ENCODE data around the gene ARHGAP8.

ARHGAP8 gene

DNA sequence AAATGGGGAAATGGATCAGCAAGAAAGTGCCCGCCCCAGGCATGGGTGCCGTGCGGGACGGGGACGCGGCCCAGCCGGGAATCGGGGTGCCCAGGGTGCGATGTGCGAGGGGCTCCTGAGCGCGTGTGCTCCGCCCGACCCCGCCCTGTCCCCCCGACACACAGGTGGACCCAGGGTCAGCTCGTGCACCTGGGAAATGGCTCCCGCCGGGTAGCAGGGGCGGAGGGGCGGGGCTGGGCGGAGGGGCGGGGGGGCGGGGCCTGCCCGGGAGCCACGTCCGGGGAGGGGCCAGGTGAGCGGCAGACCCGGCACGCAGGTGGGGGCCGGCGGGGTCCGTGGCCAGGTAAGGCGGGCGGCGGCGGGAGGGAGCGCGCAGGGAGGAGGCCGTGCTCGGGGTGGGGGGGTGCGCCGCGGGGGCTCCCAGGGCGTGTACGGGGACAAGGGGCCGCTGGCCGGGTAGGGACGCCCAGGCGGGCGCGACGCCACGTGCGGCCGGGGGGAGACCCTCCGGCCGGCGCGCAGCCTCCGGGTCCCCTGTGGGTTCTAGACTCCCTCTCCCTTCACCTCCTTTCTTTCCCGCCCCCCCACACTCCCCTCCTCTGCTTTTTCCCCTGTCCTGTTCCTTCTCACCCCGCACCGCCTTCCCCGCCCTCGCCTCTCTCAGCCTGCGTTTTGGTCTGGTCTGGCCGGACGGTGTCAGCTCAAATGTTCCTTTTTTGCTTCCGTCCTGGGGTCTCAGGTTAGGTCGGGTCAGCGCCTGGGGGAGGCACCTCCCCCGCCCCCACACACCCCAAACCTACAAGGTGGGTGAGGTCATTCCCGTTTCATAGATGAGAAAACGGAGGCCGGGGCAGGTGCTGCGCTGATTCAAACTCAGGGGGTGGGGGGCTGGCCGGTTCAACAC, at the start of gene ARHGAP8:
TSS of gene ARHGAP8 (plus strand) at position 291 of the 904 bp plus-strand sequence. CDS start 33,953 bp downstream, outside the sequence.
- no peak for DNase-seq (ENCODE audit: low read depth in 2 of 3, low spot score in 1 of 3)

DNA sequence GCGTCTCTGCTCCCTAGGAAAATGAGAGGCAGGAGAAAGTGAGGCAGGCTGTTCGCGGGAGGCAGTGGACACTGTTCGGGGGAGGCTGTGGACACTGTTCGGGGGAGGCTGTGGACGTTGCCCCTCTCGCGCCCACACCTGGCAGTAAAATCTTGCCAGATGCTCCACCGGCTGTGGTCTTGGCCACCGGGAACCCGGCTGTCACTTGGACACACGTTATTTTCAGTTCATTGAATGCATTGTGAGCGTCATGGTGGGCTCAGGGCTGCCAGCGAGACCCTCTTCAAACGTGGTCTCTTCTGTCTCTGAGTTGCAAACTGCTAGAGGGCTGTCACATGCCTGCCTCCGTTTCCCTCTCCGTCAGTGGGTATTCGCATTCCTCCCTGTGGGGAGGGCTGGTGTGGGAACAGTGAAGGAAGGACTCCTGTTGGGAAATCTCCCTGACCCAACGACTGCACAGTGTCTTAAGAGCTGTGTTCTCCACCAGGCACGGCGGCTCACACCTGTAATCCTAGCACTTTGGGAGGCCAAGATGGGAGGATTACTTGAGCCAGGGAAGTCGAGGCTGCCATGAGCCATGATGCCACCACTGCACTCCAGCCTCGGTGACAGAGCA, 49.0 kb upstream of the ARHGAP8 start:
- no peak for DNase-seq (ENCODE audit: low read depth in 2 of 3, low spot score in 1 of 3)

DNA sequence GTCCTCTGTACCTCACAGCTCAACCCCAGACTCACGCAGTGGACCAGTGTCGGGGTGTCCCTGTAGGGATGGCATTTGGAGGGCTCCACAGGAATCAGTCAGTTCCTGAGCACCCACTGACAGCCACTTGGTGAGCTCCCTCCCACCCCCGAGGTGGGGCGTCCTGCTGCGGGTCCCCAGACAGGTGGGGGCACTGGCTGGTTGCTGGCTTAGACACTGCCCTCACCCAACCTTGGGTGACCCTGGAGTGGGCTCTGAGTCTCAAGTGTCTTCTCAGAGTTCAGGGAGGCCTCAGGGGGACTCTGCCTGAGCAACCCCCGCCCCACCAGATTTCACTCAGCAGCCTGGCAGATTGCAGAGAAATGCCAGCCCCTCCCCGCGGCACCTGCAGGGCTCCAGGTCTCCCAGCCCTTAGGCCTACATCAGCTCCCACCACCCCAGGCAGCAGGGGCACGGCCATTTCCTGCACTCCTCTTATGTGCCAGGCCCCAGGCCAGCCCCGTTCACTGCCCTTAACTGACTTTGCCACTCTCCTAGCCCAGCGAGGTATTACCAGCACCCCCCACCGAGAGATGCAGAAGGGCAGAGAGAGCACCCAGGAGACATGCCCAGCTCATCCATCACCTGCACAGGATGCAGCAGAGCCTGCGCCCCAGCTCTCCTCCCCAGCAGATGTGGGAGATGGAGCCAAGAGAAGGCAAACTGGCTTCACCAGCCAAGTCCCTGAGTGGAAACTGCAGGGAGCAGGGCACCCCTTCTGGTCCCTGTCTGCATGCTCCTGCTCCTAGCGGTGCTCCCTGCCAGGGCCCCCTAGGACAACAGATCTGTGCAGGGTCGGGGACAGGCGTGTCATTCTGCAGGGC, 48.0 kb upstream of the ARHGAP8 start:
- DNase-seq (ENCODE audit: low read depth in 2 of 3, low spot score in 1 of 3): no peak

DNA sequence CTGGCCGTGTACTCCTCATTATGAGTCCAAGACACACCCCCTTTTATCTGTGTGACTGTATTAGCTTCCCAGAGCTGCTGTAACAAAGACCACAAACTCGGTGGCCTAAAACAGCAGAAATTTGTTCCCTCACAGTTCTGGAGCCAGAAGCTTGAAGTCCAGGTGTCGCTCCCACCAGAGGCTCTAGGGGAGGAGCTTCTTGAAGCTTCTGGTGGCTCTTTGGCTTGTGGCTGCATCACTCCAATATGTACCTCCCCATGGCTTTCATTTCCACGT, 47.4 kb upstream of the ARHGAP8 start:
- no peak for DNase-seq (ENCODE audit: low read depth in 2 of 3, low spot score in 1 of 3)

DNA sequence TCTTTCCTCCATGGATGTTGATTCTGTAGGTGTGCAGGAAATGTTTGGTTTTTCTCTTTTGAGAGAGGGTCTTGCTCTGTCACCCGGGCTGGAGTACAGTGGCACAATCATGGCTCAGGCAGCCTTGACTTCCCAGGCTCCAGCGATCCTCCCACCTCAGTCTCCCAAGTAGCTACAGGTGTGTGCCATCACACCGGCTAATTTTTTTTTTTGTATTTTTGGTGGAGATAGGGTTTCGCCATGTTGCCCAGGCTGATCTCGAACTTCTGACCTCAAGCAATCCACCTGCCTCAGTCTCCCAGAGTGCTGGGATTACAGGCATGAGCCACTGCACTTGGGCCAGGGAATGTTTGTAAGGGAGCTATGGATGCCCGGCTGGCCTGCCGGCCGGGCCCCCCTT, 45.9 kb upstream of the ARHGAP8 start:
- no peak for DNase-seq (ENCODE audit: low read depth in 2 of 3, low spot score in 1 of 3)

DNA sequence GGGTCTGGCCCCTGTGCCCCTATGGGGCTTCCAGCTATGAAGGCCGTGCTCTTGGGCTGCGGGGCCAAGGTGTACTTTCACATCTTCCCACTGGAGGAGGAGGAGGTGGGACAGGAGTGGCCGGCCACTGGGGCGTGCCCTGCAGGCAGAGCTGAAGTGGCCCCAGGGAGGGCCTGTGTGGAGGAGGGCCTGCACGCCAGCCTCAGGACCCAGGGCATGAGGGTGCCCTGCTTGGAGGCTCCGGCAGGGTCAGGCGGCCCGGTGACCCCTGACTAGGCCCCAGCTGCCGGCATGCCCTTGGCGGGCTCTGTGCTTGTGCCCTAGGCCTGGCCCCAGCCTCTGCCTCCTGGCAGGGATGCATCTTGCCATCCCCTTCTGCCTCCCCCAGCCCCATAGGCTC, 45.2 kb upstream of the ARHGAP8 start:
- DNase-seq (ENCODE audit: low read depth in 2 of 3, low spot score in 1 of 3): no peak

DNA sequence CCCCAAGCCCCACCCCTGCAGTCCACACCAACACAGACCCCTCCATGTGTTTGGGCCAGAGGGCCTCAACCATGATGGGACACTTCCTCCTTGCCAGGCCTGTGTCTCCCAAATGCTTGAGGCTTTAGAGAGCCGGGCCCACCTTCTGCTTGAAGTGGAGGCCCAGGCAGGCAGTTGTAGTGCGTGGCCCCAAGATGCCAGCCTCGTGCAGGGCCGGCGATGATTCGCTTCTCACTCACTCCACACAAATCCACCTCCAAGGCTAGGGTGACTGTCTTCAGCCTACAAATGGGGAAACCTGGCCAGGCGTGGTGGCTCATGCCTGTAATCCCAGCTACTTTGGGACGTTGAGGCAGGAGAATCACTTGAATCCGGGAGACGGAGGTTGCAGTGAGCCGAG, 44.6 kb upstream of the ARHGAP8 start:
- no peak for DNase-seq (ENCODE audit: low read depth in 2 of 3, low spot score in 1 of 3)

DNA sequence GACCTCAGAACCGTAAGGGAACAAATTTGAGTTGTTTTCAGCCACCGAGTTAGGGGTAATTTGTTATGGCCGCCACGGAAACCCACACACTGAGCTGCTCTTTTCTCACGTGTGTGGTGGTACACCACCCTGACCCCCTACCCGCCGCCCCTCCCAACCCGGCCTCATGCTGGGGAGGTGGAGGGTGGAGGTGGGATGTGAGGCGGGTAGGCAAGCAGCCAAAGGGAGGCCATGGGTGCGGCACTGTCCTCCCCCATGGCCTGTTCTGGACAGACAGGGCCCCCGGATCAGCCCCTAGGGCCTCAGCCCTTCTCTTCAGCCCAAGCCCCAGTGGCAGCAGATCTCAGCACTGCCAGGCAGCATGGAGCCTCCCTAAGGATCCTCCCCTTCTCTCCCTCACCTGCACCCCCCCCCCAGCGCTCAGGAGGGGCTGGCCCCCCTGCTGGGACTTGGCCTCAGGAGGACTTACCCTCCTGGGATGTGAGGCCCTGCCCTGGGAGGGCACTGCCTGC, 42.4 kb upstream of the ARHGAP8 start:
- DNase-seq (ENCODE audit: low read depth in 2 of 3, low spot score in 1 of 3): no peak

DNA sequence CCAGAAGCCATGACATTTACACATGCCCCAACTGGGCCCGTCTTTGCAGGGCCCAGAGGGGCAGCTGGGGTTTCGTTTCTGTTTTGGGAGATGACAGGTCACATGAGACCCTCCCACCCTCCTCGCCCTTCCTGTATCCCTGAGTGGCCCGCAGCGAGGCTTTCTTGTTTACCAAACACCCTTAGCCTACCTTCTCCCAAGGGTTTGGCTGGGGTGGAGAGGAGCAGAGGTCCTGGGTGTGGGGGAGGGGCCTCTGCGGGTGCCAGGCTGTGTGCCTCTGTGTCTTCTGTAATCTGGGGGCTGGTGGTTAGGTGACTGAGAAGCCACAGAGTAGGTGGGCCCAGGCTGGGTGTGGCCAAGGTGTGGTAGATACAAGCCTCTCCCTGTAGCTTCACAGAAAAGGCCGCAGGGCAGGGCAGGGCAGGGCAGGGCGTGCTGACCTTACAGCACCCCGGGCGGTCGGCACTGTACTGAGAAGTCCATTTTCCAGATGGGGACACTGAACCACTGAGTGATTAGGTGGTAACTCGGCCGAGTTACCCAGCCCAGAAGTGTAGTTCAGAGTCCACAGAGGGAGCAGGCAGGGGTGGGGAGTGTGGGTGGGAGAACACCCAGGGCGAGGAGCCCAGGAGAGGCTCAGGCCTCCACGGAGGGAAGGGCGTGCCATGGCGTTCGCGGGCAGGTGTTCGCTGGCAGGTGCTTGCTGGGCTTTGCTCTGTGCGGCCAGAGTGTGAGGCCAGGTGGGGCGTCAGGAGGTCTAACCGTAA, 41.7 kb upstream of the ARHGAP8 start:
- no peak for DNase-seq (ENCODE audit: low read depth in 2 of 3, low spot score in 1 of 3)

DNA sequence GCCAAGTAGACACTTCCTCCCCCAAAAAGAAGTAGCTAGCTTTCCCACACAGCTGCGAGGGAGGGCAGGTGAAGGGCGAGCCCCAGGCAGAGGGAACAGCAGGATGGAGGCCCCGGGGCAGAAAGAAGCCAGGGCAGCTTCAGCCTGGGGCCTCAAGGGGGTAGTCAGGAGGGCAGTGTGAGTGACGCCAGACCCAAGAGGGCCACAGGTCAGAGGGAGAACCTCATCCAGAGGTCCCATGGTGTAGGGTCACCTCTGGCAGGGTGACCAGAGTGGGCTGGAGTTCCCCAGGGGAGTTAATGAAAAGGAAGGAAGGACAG, 41.2 kb upstream of the ARHGAP8 start:
- no peak for DNase-seq (ENCODE audit: low read depth in 2 of 3, low spot score in 1 of 3)

DNA sequence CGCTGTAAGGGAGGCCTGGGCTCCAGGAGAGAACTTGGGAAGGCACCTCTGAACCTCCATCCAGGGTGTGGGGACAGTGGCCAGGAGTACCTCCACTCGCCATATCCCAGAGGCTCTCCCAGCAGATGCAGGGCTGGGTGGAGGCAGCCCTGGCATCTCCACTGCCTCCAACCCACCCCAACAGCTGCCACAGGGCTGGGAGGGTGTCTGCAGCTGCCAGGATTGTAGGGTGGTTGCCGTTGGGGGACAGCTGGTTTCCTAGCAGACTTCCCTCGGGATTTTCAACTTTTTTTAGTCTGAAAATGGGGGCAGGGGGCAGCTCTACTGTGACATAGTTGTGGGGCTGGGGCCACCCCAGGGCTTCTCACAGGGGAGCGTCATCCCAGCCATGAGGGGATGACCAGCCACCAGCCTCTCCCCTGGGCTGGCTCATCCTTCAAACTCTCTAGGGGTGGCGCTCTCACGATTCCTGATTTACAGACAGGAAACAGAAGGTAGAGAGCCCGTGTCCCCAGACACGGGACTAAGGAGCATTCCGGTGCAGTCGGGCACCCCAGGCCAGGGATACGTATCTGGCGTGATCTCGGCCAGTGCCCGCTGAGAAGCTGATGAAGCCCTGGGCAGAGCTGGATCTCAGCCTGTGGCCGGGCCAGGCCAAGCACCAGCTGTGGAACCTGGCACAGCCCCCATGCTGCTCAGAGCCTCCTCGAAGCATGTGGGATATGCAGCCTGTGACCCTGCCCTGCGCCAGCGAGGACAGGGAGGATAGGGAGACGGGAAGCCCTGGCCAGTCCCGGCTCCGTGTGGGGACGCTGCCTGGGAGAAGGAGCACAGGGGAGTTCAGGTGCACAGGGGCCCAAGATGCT, 40.5 kb upstream of the ARHGAP8 start:
- DNase-seq (ENCODE audit: low read depth in 2 of 3, low spot score in 1 of 3): no peak

DNA sequence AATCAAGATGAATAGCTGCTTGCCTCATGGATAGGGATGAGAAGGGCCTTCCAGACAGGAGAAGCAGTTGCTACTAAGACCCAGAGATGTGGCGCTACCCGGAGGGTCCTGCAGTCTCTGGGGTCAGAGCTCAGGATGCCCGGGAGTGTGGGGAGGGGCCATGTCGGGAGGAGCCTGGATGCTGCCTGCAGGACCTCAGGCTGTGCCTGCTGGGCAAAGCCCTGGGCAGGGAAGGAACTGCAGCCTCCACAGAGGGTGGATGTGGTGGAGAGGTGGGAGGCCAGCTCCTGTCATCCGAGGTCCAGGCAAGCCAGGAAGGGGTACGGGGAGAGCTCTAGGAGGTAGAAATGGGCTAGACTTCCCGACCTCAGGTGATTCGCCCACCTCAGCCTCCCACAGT, 39.4 kb upstream of the ARHGAP8 start:
- DNase-seq (ENCODE audit: low read depth in 2 of 3, low spot score in 1 of 3): no peak

DNA sequence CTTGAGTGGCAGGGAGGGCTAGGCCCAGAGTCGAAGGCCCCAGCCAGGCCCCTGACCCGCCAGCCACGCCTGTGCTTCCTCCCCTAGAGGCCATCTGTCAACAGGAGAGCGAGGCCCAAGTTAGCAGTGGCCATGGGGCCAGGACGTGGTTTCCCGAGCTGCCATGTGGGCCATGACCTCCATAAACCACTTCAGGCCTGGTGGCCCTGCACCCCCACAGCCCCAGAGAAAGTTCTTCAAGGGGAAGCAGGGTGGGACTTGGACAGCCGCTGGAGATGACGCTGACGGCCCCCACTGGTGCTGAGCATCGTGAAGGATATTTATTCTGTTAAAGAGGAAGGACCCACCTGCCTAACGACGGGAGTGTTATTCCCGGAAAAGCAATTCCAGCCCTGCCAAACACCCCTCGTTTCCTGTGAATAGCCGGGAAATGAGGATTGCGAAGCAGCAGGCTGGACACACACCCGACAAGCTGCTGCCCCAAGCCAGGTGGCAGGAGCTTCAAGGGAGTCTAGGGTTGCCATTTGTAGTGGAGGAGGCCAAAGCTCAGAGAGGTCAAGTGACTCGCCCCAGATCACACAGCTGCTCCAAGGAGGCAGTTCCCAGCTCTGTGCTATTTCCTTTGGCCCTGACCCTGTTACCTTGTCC, 37.5 kb upstream of the ARHGAP8 start:
- no peak for DNase-seq (ENCODE audit: low read depth in 2 of 3, low spot score in 1 of 3)

DNA sequence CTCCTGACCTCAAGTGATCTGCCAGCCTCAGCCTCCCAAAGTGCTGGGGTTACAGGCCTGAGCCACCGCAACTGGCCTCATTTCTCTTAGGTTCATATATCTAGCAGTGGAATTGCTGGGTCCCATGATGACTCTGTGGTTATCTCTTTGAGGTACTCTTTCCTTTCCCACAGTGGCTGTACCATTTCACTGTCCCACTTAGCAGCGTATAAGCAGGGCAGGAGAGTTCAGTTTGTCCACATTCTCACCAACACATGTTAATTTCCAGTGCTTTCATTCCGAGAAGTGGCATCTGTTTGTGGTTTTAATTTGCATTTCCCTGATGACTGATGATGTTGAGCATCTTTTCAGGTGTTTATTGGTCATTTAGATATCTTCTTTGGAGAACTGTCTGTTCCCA, 34.0 kb upstream of the ARHGAP8 start:
- no peak for DNase-seq (ENCODE audit: low read depth in 2 of 3, low spot score in 1 of 3)

DNA sequence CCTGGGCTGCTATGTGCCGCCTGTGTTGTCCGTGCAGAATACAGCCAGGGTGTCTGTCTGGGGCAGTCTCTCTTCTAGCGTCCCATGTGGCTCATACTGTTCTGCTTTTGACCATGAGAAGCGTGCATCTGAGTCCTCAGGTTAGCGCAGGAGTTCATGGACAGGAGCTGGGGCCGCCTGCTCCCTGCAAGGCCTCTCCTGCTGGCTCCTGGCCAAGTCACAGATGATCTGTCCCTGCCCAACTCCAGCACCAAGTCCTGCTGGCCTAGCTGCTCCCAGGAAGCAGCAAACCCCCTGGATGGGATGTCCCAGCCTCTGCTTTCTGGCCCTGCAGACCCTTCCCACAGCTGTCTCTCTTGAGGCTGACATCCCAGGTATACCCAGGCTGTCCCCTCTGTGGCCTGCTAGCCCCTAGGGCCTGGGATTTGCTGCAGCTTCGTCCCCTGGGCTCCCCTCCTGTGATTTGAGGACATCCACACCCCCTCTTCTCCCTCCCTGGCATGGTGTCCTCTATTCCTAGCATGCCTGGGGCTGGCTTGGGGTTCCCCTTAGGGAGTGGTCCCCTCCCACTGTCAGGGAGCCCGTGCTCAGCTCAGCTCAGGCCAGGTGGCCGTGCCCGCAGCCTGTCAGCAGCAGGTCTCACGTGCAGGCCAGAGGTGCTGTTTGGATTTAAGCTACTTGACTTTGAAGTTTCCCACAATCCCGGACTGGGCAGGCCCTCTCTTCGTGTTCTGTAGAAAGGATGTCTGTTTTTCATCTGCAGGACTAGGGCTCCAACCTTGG, 32.6 kb upstream of the ARHGAP8 start:
- no peak for DNase-seq (ENCODE audit: low read depth in 2 of 3, low spot score in 1 of 3)

DNA sequence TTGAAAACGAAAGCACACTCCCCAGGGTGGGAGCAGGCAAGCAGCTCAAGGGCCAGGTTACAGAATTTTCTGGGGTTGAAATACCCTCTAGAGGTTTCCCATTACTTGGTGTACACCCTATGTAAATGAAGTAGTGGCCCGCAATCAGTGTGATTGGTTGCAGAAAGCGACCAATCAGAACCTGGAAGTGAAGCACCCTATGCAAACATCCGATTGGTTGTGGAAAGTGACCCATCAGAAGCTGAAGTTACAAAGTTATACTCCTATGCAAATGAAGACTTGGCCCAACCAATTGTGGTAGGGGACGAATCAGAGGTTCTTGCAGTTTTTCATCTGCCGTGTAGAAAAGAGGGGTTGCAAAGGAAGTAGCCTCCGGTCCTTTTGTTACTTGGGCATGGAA, 31.2 kb upstream of the ARHGAP8 start:
- no peak for DNase-seq (ENCODE audit: low read depth in 2 of 3, low spot score in 1 of 3)

DNA sequence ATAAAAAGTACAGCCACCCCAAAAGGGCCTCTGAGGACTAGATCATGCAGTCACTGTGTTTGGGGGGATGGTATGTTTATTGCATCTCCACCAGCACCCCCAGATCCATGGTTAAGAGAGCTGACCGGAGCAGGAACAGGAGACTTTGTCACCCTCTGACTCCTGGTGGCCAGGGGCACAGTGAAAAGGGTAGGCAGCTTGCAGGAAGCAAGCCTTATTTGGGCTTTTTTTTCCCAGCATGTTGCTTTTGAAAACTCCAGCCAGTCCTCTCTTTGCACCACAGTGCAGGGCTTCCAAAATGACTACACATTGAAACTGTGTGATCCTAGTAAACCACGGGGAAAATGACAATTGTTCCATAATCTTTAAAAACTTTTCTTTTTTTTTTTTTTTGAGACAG, 29.8 kb upstream of the ARHGAP8 start:
- DNase-seq (ENCODE audit: low read depth in 2 of 3, low spot score in 1 of 3): no peak

DNA sequence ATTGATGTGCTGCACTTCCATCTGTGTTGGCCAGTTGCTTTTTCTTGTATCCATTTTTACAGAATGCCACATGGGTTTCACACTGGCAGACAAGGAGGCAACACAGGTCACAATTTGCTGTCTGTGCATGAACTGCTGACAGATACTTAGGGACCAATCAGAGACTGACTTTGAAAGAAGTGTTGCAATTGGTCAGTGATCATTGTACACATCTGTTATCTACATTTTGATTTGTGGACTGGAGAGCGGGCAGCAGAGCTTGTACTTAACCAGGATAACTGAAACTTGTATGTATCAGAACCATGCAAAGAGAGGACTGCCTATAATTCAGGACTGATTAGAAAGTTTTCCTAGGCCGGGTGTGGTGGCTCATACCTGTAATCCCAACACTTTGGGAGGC, 28.6 kb upstream of the ARHGAP8 start:
- DNase-seq (ENCODE audit: low read depth in 2 of 3, low spot score in 1 of 3): no peak

DNA sequence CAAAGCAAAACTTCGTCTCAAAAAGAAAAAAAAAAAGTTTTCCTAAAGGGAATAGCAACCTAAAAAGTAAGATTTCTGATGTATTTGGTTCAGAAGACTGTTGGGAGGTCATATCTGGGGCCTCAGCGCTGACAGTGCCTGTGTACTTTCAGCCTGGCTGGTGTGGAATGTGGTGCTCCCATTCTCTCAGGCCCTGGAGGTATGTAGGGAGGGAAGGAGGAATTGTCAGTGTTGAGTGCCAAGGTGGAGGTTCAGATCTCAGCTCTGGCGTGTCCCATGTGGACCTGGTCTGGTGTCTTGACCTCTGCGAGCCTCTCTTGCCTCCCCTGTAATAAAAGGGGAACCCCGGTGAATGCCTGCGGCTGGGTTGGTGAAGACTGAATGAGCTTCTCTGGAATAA, 28.0 kb upstream of the ARHGAP8 start:
- DNase-seq (ENCODE audit: low read depth in 2 of 3, low spot score in 1 of 3): no peak

Data from stimulated activated CD4-positive, alpha-beta T cell treated with anti-CD3 and anti-CD28 coated beads, Interleukin-12 subunit alpha, Interleukin-12 subunit beta, amount 100 ng/mL, for 48 hours (primary cell).